Panc1 (cell line): Measurements from ENCODE around the gene RAPGEF1. TPM values are rescaled to one million over a fixed set of nuclear protein-coding genes. Genes with fewer than 3 reads are reported as not detected.

Source experiments
- ATAC-seq: fragments of 200-7000 bp; cut with Tn5 transposase; 2 replicates; pipeline ENCODE4 v1.9.1; 2020; ENCODE audit warnings: mild to moderate bottlenecking, moderate library complexity
- BruUV-seq: library from RNA; stranded (reverse); fragments of 400-500 nt; replicated peaks from 2 replicates; lab custom pipeline; 2021; lab: Mats Ljungman, UMichigan
- CTCF ChIA-PET: fragments of 300-600 bp; sonication (Branson Sonifier 250); formaldehyde crosslinking; loops from one replicate; lab custom pipeline; 2022; ENCODE audit warnings: antibody characterized with exemption; lab: Charles Lee
- POLR2A ChIA-PET: fragments of 300-600 bp; sonication (Branson Sonifier 250); formaldehyde crosslinking; loops from one replicate; lab custom pipeline; 2022; ENCODE audit warnings: antibody characterized with exemption; lab: Charles Lee
- DNase-seq: peaks from one replicate; pipeline ENCODE4 v3.0.0-alpha.2; 2010; ENCODE audit warnings: low read depth, low spot score
- H3K27ac ChIP-seq: 2 replicates; pipeline ENCODE4 v1.5.1; 2011; ENCODE audit warnings: mild to moderate bottlenecking, low read length, inconsistent platforms
- H3K27me3 ChIP-seq: fragments of 200-500 bp; sonication (Bioruptor generic); 2 replicates; pipeline ENCODE4 v1.6.0; 2014; ENCODE audit warnings: low read length, inconsistent platforms; ENCODE audit not compliant: control insufficient read depth, insufficient read depth
- H3K36me3 ChIP-seq: fragments of 200-500 bp; sonication (Bioruptor generic); 2 replicates; pipeline ENCODE4 v1.5.1; 2014; ENCODE audit warnings: inconsistent platforms, mild to moderate bottlenecking, low read length, moderate library complexity; ENCODE audit not compliant: control insufficient read depth, insufficient read depth
- H3K4me1 ChIP-seq: 2 replicates; pipeline ENCODE4 v1.5.1; 2011; ENCODE audit warnings: inconsistent platforms, mild to moderate bottlenecking, low read length, moderate library complexity; ENCODE audit not compliant: control insufficient read depth, insufficient read depth
- H3K4me3 ChIP-seq, 2 experiments: 2 replicates each; pipeline ENCODE4 v1.5.1; 2011 to 2012; ENCODE audit warnings: low read depth in 2 of 2, low read length in 2 of 2, mild to moderate bottlenecking in 2 of 2, inconsistent platforms in 1 of 2, moderate library complexity in 1 of 2
- H3K9me3 ChIP-seq: fragments of 200-500 bp; sonication (Bioruptor generic); 2 replicates; pipeline ENCODE4 v1.5.1; 2014; ENCODE audit warnings: low read depth, mild to moderate bottlenecking, inconsistent platforms, low read length, moderate library complexity; ENCODE audit not compliant: control insufficient read depth, insufficient read depth
- POLR2AphosphoS5 ChIP-seq: IDR thresholded peaks from 2 replicates; pipeline ENCODE4 v1.6.1; 2012; ENCODE audit warnings: mild to moderate bottlenecking, low read depth, low read length, moderate library complexity
- SIN3A ChIP-seq: IDR thresholded peaks from 2 replicates; pipeline ENCODE4 v1.6.1; 2012; ENCODE audit warnings: low read depth, mild to moderate bottlenecking, low read length, moderate library complexity, borderline replicate concordance; ENCODE audit not compliant: insufficient read depth
- TCF7L2 ChIP-seq: IDR thresholded peaks from 2 replicates; pipeline ENCODE4 v1.6.1; 2011; ENCODE audit warnings: mild to moderate bottlenecking, low read depth, low read length, inconsistent platforms
- in situ Hi-C: cut with HindIII; loops from 2 replicates; pipeline ENCODE4 v1.10.0; 2016; ENCODE audit warnings: low sequenced_read_pairs, low pct_unique_long_range_greater_than_20kb
- intact Hi-C: fragments of 100-400 bp; cut with micrococcal nuclease; formaldehyde crosslinking; loops from one replicate; pipeline ENCODE4 v1.10.0; 2022; ENCODE audit not compliant: unreplicated experiment
- total RNA-seq: library from RNA; stranded (reverse); gene quantifications from one replicate; pipeline ENCODE4 v1.2.1, GENCODE V29; 2021; ENCODE audit not compliant: unreplicated experiment
- TF ChIP-seq, protein P1 (sequence below), 2 experiments: IDR thresholded peaks; 2 replicates each; pipeline ENCODE4 v1.6.1; 2011 to 2012; ENCODE audit warnings: low read depth in 2 of 2, control low read depth in 1 of 2, low read length in 1 of 2, mild to moderate bottlenecking in 1 of 2, moderate library complexity in 1 of 2; ENCODE audit not compliant: insufficient read depth in 1 of 2
- TF ChIP-seq, protein P2 (sequence below): fragments of 450-650 bp; IDR thresholded peaks from 2 replicates; pipeline ENCODE4 v1.5.1; 2017; ENCODE audit warnings: mild to moderate bottlenecking

RAPGEF1 gene
- total RNA-seq, 1 experiment from 2014 or later = 86.8 TPM

- CTCF ChIA-PET = no interaction called here
- in situ Hi-C loops = no loop called here
- intact Hi-C loops = no loop called here
- TF ChIP-seq, protein P1, sequence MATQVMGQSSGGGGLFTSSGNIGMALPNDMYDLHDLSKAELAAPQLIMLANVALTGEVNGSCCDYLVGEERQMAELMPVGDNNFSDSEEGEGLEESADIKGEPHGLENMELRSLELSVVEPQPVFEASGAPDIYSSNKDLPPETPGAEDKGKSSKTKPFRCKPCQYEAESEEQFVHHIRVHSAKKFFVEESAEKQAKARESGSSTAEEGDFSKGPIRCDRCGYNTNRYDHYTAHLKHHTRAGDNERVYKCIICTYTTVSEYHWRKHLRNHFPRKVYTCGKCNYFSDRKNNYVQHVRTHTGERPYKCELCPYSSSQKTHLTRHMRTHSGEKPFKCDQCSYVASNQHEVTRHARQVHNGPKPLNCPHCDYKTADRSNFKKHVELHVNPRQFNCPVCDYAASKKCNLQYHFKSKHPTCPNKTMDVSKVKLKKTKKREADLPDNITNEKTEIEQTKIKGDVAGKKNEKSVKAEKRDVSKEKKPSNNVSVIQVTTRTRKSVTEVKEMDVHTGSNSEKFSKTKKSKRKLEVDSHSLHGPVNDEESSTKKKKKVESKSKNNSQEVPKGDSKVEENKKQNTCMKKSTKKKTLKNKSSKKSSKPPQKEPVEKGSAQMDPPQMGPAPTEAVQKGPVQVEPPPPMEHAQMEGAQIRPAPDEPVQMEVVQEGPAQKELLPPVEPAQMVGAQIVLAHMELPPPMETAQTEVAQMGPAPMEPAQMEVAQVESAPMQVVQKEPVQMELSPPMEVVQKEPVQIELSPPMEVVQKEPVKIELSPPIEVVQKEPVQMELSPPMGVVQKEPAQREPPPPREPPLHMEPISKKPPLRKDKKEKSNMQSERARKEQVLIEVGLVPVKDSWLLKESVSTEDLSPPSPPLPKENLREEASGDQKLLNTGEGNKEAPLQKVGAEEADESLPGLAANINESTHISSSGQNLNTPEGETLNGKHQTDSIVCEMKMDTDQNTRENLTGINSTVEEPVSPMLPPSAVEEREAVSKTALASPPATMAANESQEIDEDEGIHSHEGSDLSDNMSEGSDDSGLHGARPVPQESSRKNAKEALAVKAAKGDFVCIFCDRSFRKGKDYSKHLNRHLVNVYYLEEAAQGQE (IDR thresholded peaks at IDR 0.05; ENCODE audit: insufficient read depth in 1 of 2, low read depth in 2 of 2, low read length in 1 of 2) = no peak
- TF ChIP-seq, protein P2, sequence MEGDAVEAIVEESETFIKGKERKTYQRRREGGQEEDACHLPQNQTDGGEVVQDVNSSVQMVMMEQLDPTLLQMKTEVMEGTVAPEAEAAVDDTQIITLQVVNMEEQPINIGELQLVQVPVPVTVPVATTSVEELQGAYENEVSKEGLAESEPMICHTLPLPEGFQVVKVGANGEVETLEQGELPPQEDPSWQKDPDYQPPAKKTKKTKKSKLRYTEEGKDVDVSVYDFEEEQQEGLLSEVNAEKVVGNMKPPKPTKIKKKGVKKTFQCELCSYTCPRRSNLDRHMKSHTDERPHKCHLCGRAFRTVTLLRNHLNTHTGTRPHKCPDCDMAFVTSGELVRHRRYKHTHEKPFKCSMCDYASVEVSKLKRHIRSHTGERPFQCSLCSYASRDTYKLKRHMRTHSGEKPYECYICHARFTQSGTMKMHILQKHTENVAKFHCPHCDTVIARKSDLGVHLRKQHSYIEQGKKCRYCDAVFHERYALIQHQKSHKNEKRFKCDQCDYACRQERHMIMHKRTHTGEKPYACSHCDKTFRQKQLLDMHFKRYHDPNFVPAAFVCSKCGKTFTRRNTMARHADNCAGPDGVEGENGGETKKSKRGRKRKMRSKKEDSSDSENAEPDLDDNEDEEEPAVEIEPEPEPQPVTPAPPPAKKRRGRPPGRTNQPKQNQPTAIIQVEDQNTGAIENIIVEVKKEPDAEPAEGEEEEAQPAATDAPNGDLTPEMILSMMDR = no peak
- TF ChIP-seq TCF7L2 (no peak), POLR2AphosphoS5 (no peak), SIN3A (no peak)
- Histone ChIP-seq H3K4me1 (no peaks in the 10 kb centered on the region), H3K27me3 (no peaks in the 10 kb centered on the region), H3K9me3 (no peaks in the 10 kb centered on the region), H3K27ac (no peak overlapping the region), H3K36me3 (no peaks in the 10 kb centered on the region), H3K4me3 (no peak overlapping the region)
- DNase-seq (no peak), ATAC-seq (no peak)
- no TSS peak for BruUV-seq
- POLR2A ChIA-PET = no interaction called here
Observed at GRCh38 chr9:131583836-131584555, 155.9 kb downstream of the RAPGEF1 start.

- Histone ChIP-seq H3K9me3 (no peaks in the 10 kb centered on the region), H3K36me3 (no peaks in the 10 kb centered on the region), H3K27ac (no peak overlapping the region), H3K4me1 (no peaks in the 10 kb centered on the region), H3K27me3 (no peaks in the 10 kb centered on the region), H3K4me3 (no peak overlapping the region)
- ChIA-PET POLR2A (no interaction called here), CTCF (no interaction called here)
- intact Hi-C loops (no loop called here), in situ Hi-C loops (no loop called here)
- DNase-seq (no peak), ATAC-seq (no peak)
- BruUV-seq = no TSS peak
- TF ChIP-seq POLR2AphosphoS5 (no peak), SIN3A (no peak), TCF7L2 (no peak)
- TF ChIP-seq, protein P2 = no peak
- TF ChIP-seq, protein P1 (IDR thresholded peaks at IDR 0.05; ENCODE audit: insufficient read depth in 1 of 2, low read depth in 2 of 2, low read length in 1 of 2) = no peak
Observed at GRCh38 chr9:131583337-131583645, 156.6 kb downstream of the RAPGEF1 start.
